CD14-positive monocyte (primary cell): ENCODE measurements around the gene OR6M1. TPM values are rescaled to one million over a fixed set of nuclear protein-coding genes. Genes with fewer than 3 reads are reported as not detected.

Experiments used
- DNase-seq, 3 donors: peaks; one replicate each; pipeline ENCODE4 v3.0.0-alpha.2; 2011 to 2022
- H2AFZ ChIP-seq: 2 replicates; pipeline ENCODE4 v1.6.0; 2012; ENCODE audit warnings: mild to moderate bottlenecking, low read depth, low read length, inconsistent platforms; ENCODE audit not compliant: insufficient read depth, poor library complexity, severe bottlenecking
- H3K27ac ChIP-seq, 2 donors: 1 replicate in 1 of 2; 2 replicates in 1 of 2; pipeline ENCODE4 v1.5.1; 2012 to 2013; ENCODE audit warnings: low read length in 2 of 2, control low read depth in 1 of 2, inconsistent platforms in 1 of 2, low read depth in 1 of 2, mild to moderate bottlenecking in 1 of 2
- H3K27me3 ChIP-seq, 2 donors: one replicate each; pipeline versions ENCODE4 v1.6.0 to v1.6.1; 2011 to 2013; ENCODE audit warnings: low read length in 2 of 2; ENCODE audit not compliant: control insufficient read depth in 2 of 2, insufficient read depth in 2 of 2
- H3K36me3 ChIP-seq, 2 donors: replicated peaks in 1 of 2; 1 replicate in 1 of 2; 2 replicates in 1 of 2; pipeline versions ENCODE4 v1.5.1 to v1.6.1; 2012 to 2013; ENCODE audit warnings: low read length in 2 of 2, control low read depth in 1 of 2, inconsistent platforms in 1 of 2, mild to moderate bottlenecking in 1 of 2; ENCODE audit not compliant: insufficient read depth in 2 of 2, control insufficient read depth in 1 of 2
- H3K4me1 ChIP-seq, 2 donors: 1 replicate in 1 of 2; 2 replicates in 1 of 2; pipeline versions ENCODE4 v1.5.1 to v1.6.1; 2012 to 2013; ENCODE audit warnings: low read length in 2 of 2, control low read depth in 1 of 2, inconsistent platforms in 1 of 2, mild to moderate bottlenecking in 1 of 2, moderate library complexity in 1 of 2; ENCODE audit not compliant: insufficient read depth in 2 of 2, control insufficient read depth in 1 of 2
- H3K4me2 ChIP-seq: replicated peaks from 2 replicates; pipeline ENCODE3; 2012; ENCODE audit warnings: low read length, moderate library complexity, mild to moderate bottlenecking; ENCODE audit not compliant: poor library complexity, severe bottlenecking; ENCODE audit errors: extremely low read depth
- H3K4me3 ChIP-seq, 3 experiments: fragments of 200-600 bp in 1 of 3; sonication (generic) in 1 of 3; replicated peaks in 1 of 3; 1 replicate in 2 of 3; 2 replicates in 1 of 3; pipeline ENCODE4 v1.5.1; 2011 to 2013; ENCODE audit warnings: low read length in 3 of 3, mild to moderate bottlenecking in 3 of 3, control low read depth in 2 of 3, low read depth in 2 of 3, inconsistent platforms in 1 of 3, moderate library complexity in 1 of 3
- H3K79me2 ChIP-seq: 2 replicates; pipeline ENCODE4 v1.6.0; 2012; ENCODE audit warnings: mild to moderate bottlenecking, control low read depth, inconsistent platforms, low read length, moderate library complexity; ENCODE audit not compliant: insufficient read depth
- H3K9ac ChIP-seq: 2 replicates; pipeline ENCODE4 v1.6.0; 2017; ENCODE audit warnings: low read length, mild to moderate bottlenecking; ENCODE audit not compliant: insufficient read depth, poor library complexity, severe bottlenecking
- H3K9me3 ChIP-seq, 2 donors: replicated peaks in 1 of 2; 1 replicate in 1 of 2; 2 replicates in 1 of 2; pipeline versions ENCODE4 v1.5.1 to v1.6.1; 2012 to 2013; ENCODE audit warnings: low read length in 2 of 2, control low read depth in 1 of 2; ENCODE audit not compliant: control insufficient read depth in 1 of 2, insufficient read depth in 1 of 2
- H4K20me1 ChIP-seq: 2 replicates; pipeline ENCODE4 v1.6.0; 2012; ENCODE audit warnings: mild to moderate bottlenecking, low read length, control low read depth, moderate library complexity; ENCODE audit not compliant: insufficient read depth
- H3K27ac Mint-ChIP-seq, 7 donors: one replicate each; pipeline ENCODE4 v1.8.0; 2020; ENCODE audit warnings: mild to moderate bottlenecking in 7 of 7, mixed read lengths in 7 of 7, moderate library complexity in 6 of 7, inconsistent platforms in 2 of 7
- H3K27me3 Mint-ChIP-seq, 3 donors: one replicate each; pipeline ENCODE4 v1.8.0; 2021 to 2022; ENCODE audit warnings: low read depth in 3 of 3, mild to moderate bottlenecking in 3 of 3, mixed read lengths in 3 of 3, moderate library complexity in 3 of 3, inconsistent platforms in 1 of 3
- H3K36me3 Mint-ChIP-seq, 2 donors: one replicate each; pipeline ENCODE4 v1.8.0; 2020; ENCODE audit warnings: mixed read lengths in 2 of 2, inconsistent platforms in 1 of 2, mild to moderate bottlenecking in 1 of 2
- H3K4me1 Mint-ChIP-seq: one replicate; pipeline ENCODE4 v1.8.0; 2020; ENCODE audit warnings: mild to moderate bottlenecking, mixed read lengths
- H3K4me3 Mint-ChIP-seq, 2 donors: one replicate each; pipeline ENCODE4 v1.8.0; 2020; ENCODE audit warnings: mild to moderate bottlenecking in 2 of 2, mixed read lengths in 2 of 2, moderate library complexity in 1 of 2
- H3K9me3 Mint-ChIP-seq, 7 donors: one replicate each; pipeline ENCODE4 v1.8.0; 2020 to 2022; ENCODE audit warnings: mixed read lengths in 7 of 7, mild to moderate bottlenecking in 6 of 7, moderate library complexity in 6 of 7, inconsistent platforms in 2 of 7
- CTCF ChIP-seq: fragments of 200-600 bp; IDR thresholded peaks from one replicate; pipeline ENCODE4 v1.8.0; 2022; ENCODE audit warnings: antibody characterized with exemption, mild to moderate bottlenecking
- WGBS: methylation state at CpG from one replicate; pipeline ENCODE4 v1.1.5; 2013; ENCODE audit warnings: missing lambda C conversion rate; ENCODE audit not compliant: insufficient coverage; 5-methylcytosine and 5-hydroxymethylcytosine counted together
- intact Hi-C, 2 donors: fragments of 100-400 bp; cut with micrococcal nuclease; formaldehyde crosslinking; loops; one replicate each; pipeline versions ENCODE4 v1.15.0 to v1.15.1; 2023
- polyA plus RNA-seq, 3 donors: library from polyadenylated mRNA; depleted of rRNA in 1 of 3; unstranded in 2 of 3; stranded (reverse) in 1 of 3; fragments of 300-500 nt in 2 of 3; fragments of >200 nt in 1 of 3; fragmentation: Illumina TruSeq in 2 of 3; gene quantifications; 1 replicate in 2 of 3; 2 replicates in 1 of 3; pipeline ENCODE4 v1.2.3, GENCODE V29; 2012 to 2021

Gene OR6M1
- polyA plus RNA-seq, 3 donors = not detected

DNA sequence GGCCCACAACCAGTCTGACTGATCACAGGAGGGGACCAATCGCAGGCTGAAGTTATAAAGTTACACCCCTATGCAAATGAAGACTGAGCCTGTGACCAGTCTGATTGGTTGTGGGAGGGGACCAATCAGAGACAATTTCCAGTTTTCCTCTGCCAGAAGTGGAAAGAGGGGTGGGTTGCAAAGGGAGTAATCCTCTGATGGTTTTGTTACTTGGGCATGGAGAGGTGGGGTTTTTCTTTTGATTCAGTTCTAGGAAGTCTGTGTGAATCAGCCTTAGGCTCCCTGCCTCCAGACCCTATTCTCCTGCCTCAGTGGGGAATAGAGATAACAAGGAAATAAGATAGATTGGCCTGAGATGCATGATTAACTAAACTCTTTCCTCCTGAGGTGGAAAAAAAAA, 9.9 kb downstream of the OR6M1 start:
- no peaks in the 10 kb centered on the region for H3K4me1 ChIP-seq
- no peaks in the 10 kb centered on the region for H4K20me1 ChIP-seq
- H3K27me3 Mint-ChIP-seq = peaks cover 0 to 1% (median 1%) of the 10 kb centered on the region in 3 donors
- H3K27ac ChIP-seq = no peak overlapping the region
- no peaks in the 10 kb centered on the region for H3K27me3 ChIP-seq
- no peak overlapping the region for H3K9ac ChIP-seq
- H3K36me3 Mint-ChIP-seq = no peaks in the 10 kb centered on the region
- no peak overlapping the region for H2AFZ ChIP-seq
- intact Hi-C loops = no loop called here
- no peak overlapping the region for H3K27ac Mint-ChIP-seq
- no peak overlapping the region for H3K4me3 Mint-ChIP-seq
- H3K4me1 Mint-ChIP-seq = no peaks in the 10 kb centered on the region
- no peak for DNase-seq
- no peaks in the 10 kb centered on the region for H3K9me3 ChIP-seq
- H3K79me2 ChIP-seq = no peaks in the 10 kb centered on the region
- WGBS = no CpG with 5 or more reads among the region's 1 CpG
- TF ChIP-seq CTCF = no peak
- H3K4me2 ChIP-seq = no peak overlapping the region
- H3K36me3 ChIP-seq = no peaks in the 10 kb centered on the region
- H3K9me3 Mint-ChIP-seq = peaks cover 0 to 6% (median 2%) of the 10 kb centered on the region in 7 donors
- H3K4me3 ChIP-seq = no peak overlapping the region

GRCh38 chr11:123783536-123783935, 22.6 kb downstream of the OR6M1 start:
- Histone ChIP-seq H2AFZ (no peak overlapping the region), H3K27ac (no peak overlapping the region), H4K20me1 (no peaks in the 10 kb centered on the region), H3K4me1 (no peaks in the 10 kb centered on the region), H3K4me3 (no peak overlapping the region), H3K9ac (no peak overlapping the region), H3K27me3 (no peaks in the 10 kb centered on the region), H3K79me2 (no peaks in the 10 kb centered on the region), H3K36me3 (no peaks in the 10 kb centered on the region), H3K9me3 (no peaks in the 10 kb centered on the region), H3K4me2 (no peak overlapping the region)
- Mint-ChIP-seq H3K27ac (no peak overlapping the region), H3K4me3 (no peak overlapping the region), H3K4me1 (no peaks in the 10 kb centered on the region), H3K27me3 (peaks cover 0 to 3% (median 1%) of the 10 kb centered on the region in 3 donors), H3K9me3 (peaks cover 0 to 8% (median 2%) of the 10 kb centered on the region in 7 donors), H3K36me3 (no peaks in the 10 kb centered on the region)
- TF ChIP-seq CTCF = no peak
- no CpG with 5 or more reads among the region's 1 CpG for WGBS
- DNase-seq = no peak
- intact Hi-C loops = no loop called here
